OCI-LY7 (cell line): ENCODE data around the gene RTN4IP1. TPM values are rescaled to one million over a fixed set of nuclear protein-coding genes. Genes with fewer than 3 reads are reported as not detected.
A peak's percentile ranks its signal among the peaks of the same experiment; 100 is the strongest.

Experiments
- BruUV-seq: library from RNA; stranded (reverse); fragments of 400-500 nt; replicated peaks from 2 replicates; lab custom pipeline; 2021; lab: Mats Ljungman, UMichigan
- CTCF ChIA-PET: fragments of 300-600 bp; sonication (Branson Sonifier 250); formaldehyde crosslinking; loops from one replicate; lab custom pipeline; 2022; ENCODE audit warnings: antibody characterized with exemption; ENCODE audit not compliant: unreplicated experiment; lab: Charles Lee
- POLR2A ChIA-PET: fragments of 300-600 bp; sonication (Branson Sonifier 250); formaldehyde crosslinking; loops from one replicate; lab custom pipeline; 2022; ENCODE audit warnings: antibody characterized with exemption; lab: Charles Lee
- DNase-seq: peaks from one replicate; pipeline ENCODE4 v3.0.0-alpha.2; 2015; ENCODE audit warnings: low spot score
- H2AFZ ChIP-seq: fragments of 200-600 bp; sonication (generic), shearing (Covaris generic); 2 replicates; pipeline ENCODE4 v1.6.1; 2014; ENCODE audit warnings: mild to moderate bottlenecking, antibody characterized with exemption, low read length, moderate library complexity
- H3K27ac ChIP-seq: fragments of 200-600 bp; sonication (generic); 2 replicates; pipeline ENCODE4 v1.5.1; 2014; ENCODE audit warnings: mixed run types, low read depth, mild to moderate bottlenecking, moderate library complexity, low read length, inconsistent platforms; ENCODE audit not compliant: poor library complexity, severe bottlenecking
- H3K36me3 ChIP-seq: fragments of 200-600 bp; sonication (generic); 2 replicates; pipeline ENCODE4 v1.6.1; 2014; ENCODE audit warnings: mild to moderate bottlenecking, antibody characterized with exemption, low read length, moderate library complexity, mixed read lengths; ENCODE audit not compliant: insufficient read depth
- H3K4me1 ChIP-seq: fragments of 200-600 bp; sonication (generic); 2 replicates; pipeline ENCODE4 v1.5.1; 2014; ENCODE audit warnings: mild to moderate bottlenecking, low read length; ENCODE audit not compliant: insufficient read depth, poor library complexity, severe bottlenecking
- H3K4me2 ChIP-seq: fragments of 200-600 bp; sonication (generic); 2 replicates; pipeline ENCODE4 v1.6.1; 2014; ENCODE audit warnings: mild to moderate bottlenecking, low read length
- H3K4me3 ChIP-seq: fragments of 200-600 bp; sonication (generic); 2 replicates; pipeline ENCODE4 v1.5.1; 2014; ENCODE audit warnings: mild to moderate bottlenecking, low read depth, low read length; ENCODE audit not compliant: poor library complexity, severe bottlenecking
- H3K79me2 ChIP-seq: fragments of 200-600 bp; sonication (generic); 2 replicates; pipeline ENCODE4 v1.6.1; 2016; ENCODE audit warnings: low read depth, mild to moderate bottlenecking, low read length, moderate library complexity, mixed read lengths; ENCODE audit not compliant: insufficient read depth
- H3K9me2 ChIP-seq: fragments of 200-600 bp; sonication (generic); 2 replicates; pipeline ENCODE4 v1.6.1; 2016; ENCODE audit warnings: mild to moderate bottlenecking, low read length, mixed read lengths; ENCODE audit not compliant: insufficient read depth
- H3K9me3 ChIP-seq: fragments of 200-600 bp; sonication (generic); 2 replicates; pipeline ENCODE4 v1.6.1; 2014; ENCODE audit warnings: mild to moderate bottlenecking, mixed run types, low read length, mixed read lengths
- H4K20me1 ChIP-seq: fragments of 200-600 bp; sonication (generic); 2 replicates; pipeline ENCODE4 v1.6.1; 2014; ENCODE audit warnings: mild to moderate bottlenecking, antibody characterized with exemption, low read length, moderate library complexity, mixed read lengths; ENCODE audit not compliant: insufficient read depth
- EZH2phosphoT487 ChIP-seq: fragments of 200-600 bp; sonication (generic); IDR thresholded peaks from 2 replicates; pipeline ENCODE4 v1.6.1; 2018; ENCODE audit warnings: low read depth, borderline replicate concordance, mild to moderate bottlenecking, mixed run types, antibody characterized with exemption, low read length, moderate library complexity, mixed read lengths
- intact Hi-C: fragments of 100-400 bp; cut with micrococcal nuclease; formaldehyde crosslinking; loops from one replicate; pipeline ENCODE4 v1.10.0; 2022; ENCODE audit not compliant: unreplicated experiment
- total RNA-seq, 2 experiments: library from RNA; depleted of rRNA in 1 of 2; stranded (reverse); fragments of >200 nt in 1 of 2; shearing (Covaris generic) in 1 of 2; gene quantifications; 2 replicates each; pipeline ENCODE4 v1.2.3, GENCODE V29; 2014 to 2022
- TF ChIP-seq, protein P1 (sequence below): fragments of 200-600 bp; sonication (generic); conservative IDR thresholded peaks from 2 replicates; pipeline ENCODE4 v1.5.1; 2014; ENCODE audit warnings: mild to moderate bottlenecking, antibody characterized with exemption, low read length, moderate library complexity, mixed read lengths

RTN4IP1 gene
- total RNA-seq, 2 experiments from 2014 or later: 25.2 to 51.4 TPM

- TF ChIP-seq EZH2phosphoT487: no peak
- TF ChIP-seq, protein P1, sequence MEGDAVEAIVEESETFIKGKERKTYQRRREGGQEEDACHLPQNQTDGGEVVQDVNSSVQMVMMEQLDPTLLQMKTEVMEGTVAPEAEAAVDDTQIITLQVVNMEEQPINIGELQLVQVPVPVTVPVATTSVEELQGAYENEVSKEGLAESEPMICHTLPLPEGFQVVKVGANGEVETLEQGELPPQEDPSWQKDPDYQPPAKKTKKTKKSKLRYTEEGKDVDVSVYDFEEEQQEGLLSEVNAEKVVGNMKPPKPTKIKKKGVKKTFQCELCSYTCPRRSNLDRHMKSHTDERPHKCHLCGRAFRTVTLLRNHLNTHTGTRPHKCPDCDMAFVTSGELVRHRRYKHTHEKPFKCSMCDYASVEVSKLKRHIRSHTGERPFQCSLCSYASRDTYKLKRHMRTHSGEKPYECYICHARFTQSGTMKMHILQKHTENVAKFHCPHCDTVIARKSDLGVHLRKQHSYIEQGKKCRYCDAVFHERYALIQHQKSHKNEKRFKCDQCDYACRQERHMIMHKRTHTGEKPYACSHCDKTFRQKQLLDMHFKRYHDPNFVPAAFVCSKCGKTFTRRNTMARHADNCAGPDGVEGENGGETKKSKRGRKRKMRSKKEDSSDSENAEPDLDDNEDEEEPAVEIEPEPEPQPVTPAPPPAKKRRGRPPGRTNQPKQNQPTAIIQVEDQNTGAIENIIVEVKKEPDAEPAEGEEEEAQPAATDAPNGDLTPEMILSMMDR: no peak
- H3K9me3 ChIP-seq: no peaks in the 10 kb centered on the region
- no peaks in the 10 kb centered on the region for H4K20me1 ChIP-seq
- POLR2A ChIA-PET: no interaction called here
- no peak for DNase-seq
- BruUV-seq: no TSS peak
- CTCF ChIA-PET: no interaction called here
- no peak overlapping the region for H3K4me3 ChIP-seq
- no peak overlapping the region for H2AFZ ChIP-seq
- peaks cover 94% of the 10 kb centered on the region for H3K36me3 ChIP-seq
- no peak overlapping the region for H3K27ac ChIP-seq
- H3K9me2 ChIP-seq: no peaks in the 10 kb centered on the region
- no peaks in the 10 kb centered on the region for H3K79me2 ChIP-seq
- H3K4me2 ChIP-seq: no peak overlapping the region
- H3K4me1 ChIP-seq: no peaks in the 10 kb centered on the region
- intact Hi-C loops: no loop called here
These were observed 70.9 kb downstream of the RTN4IP1 start for GRCh38 chr6:106558364-106558763.

DNA sequence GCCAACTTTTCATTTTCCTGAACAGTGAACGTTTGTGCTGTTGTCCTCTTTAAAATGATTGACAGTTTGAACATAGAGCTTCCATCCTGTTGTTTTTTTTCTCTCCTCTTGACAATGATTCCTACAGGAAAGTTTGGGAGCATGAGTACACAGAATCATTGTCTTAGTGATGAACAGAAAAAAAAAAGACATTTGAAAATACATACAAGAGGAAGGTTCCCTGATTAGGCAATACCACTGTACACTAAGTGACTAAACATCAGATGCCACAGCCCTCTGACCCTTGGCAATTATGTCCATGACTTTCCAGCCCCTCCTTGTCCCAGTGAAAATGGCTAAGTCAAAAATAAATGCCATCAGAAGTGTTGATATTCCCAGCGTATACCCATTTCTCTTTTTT is 71.5 kb downstream of the RTN4IP1 start:
- Histone ChIP-seq H3K36me3 (peaks cover 94% of the 10 kb centered on the region), H3K4me1 (no peaks in the 10 kb centered on the region), H4K20me1 (no peaks in the 10 kb centered on the region), H3K9me3 (no peaks in the 10 kb centered on the region), H2AFZ (no peak overlapping the region), H3K9me2 (no peaks in the 10 kb centered on the region), H3K27ac (no peak overlapping the region), H3K4me3 (no peak overlapping the region), H3K79me2 (no peaks in the 10 kb centered on the region), H3K4me2 (no peak overlapping the region)
- TF ChIP-seq, protein P1: no peak
- no peak for TF ChIP-seq EZH2phosphoT487
- POLR2A ChIA-PET: no interaction called here
- CTCF ChIA-PET: interaction anchor here (1.2 kb wide), 1 partner anchor 46 kb away, joined by 4 read pairs; no protein-coding TSS in a partner anchor
- DNase-seq: no peak
- intact Hi-C loops: no loop called here
- BruUV-seq: no TSS peak

GRCh38 chr6:106556368-106556960 is 72.8 kb downstream of the RTN4IP1 start:
- intact Hi-C loops: loop anchor here (1.0 kb wide), 2 partner anchors 44 to 111 kb away; no protein-coding TSS in a partner anchor
- H3K4me2 ChIP-seq: no peak overlapping the region
- H3K27ac ChIP-seq: no peak overlapping the region
- H2AFZ ChIP-seq: no peak overlapping the region
- POLR2A ChIA-PET: interaction anchor here (0.7 to 1.5 kb wide), 5 partner anchors 15 to 195 kb away, joined by 3 to 5 read pairs (median 3); no protein-coding TSS in a partner anchor
- peaks cover 98% of the 10 kb centered on the region for H3K36me3 ChIP-seq
- BruUV-seq: no TSS peak
- no peak for TF ChIP-seq EZH2phosphoT487
- TF ChIP-seq, protein P1: peak; percentile 91
- H3K9me2 ChIP-seq: no peaks in the 10 kb centered on the region
- CTCF ChIA-PET: interaction anchor here (1.2 kb wide), 1 partner anchor 44 kb away, joined by 4 read pairs; no protein-coding TSS in a partner anchor
- no peak overlapping the region for H3K4me3 ChIP-seq
- peak; percentile 56 for DNase-seq
- no peaks in the 10 kb centered on the region for H4K20me1 ChIP-seq
- no peaks in the 10 kb centered on the region for H3K4me1 ChIP-seq
- no peaks in the 10 kb centered on the region for H3K79me2 ChIP-seq
- no peaks in the 10 kb centered on the region for H3K9me3 ChIP-seq
